ENCODE results near the gene LMO2. TPM values are rescaled to one million over a fixed set of nuclear protein-coding genes. Genes with fewer than 3 reads are reported as not detected.
"Not testable (repeated sequence)": the region's sequence is repeated elsewhere in the genome, so short reads cannot be mapped to it uniquely, and the experiment has no call there.

Gene LMO2
- total and polyA plus RNA-seq, 2 donors from 2014 or later = 57.1 to 60.6 TPM

GRCh38 chr11:33828604-33829429, 63.1 kb downstream of the LMO2 start:
- TF ChIP-seq CTCF (IDR thresholded peaks at IDR 0.05; ENCODE audit: borderline replicate concordance, extremely low read depth, insufficient read depth) = no peak
- FAIRE-seq (no peak), DNase-seq (peak in 3 of 5 donors; percentile 13 to 74 (median 50))
- Histone ChIP-seq H3K36me3 (ENCODE audit: control insufficient read depth in 2 of 3, insufficient read depth in 3 of 3, low read length in 3 of 3) (no peaks in the 10 kb centered on the region), H3K4me3 (ENCODE audit: low read length in 3 of 3) (peak overlapping the region; percentile 45 to 63 (median 59)), H3K4me1 (ENCODE audit: control insufficient read depth in 2 of 3, insufficient read depth in 2 of 3, low read depth in 1 of 3, low read length in 3 of 3) (peaks cover 0 to 5% (median 0%) of the 10 kb centered on the region in 3 donors), H3K9ac (ENCODE audit: low read length in 3 of 3) (peak overlapping the region in 1 of 3 donors; percentile 28), H3K9me3 (ENCODE audit: control insufficient read depth in 2 of 3, insufficient read depth in 1 of 3, low read length in 3 of 3) (no peaks in the 10 kb centered on the region), H3K27me3 (ENCODE audit: control insufficient read depth, insufficient read depth, low read length) (peaks cover 4% of the 10 kb centered on the region), H3K27ac (ENCODE audit: low read depth in 2 of 2, low read length in 2 of 2) (no peak overlapping the region)
- intact Hi-C loops (cut with DNase I) = no loop called here

GRCh38 chr11:33827206-33827605, 64.7 kb downstream of the LMO2 start:
- Histone ChIP-seq H3K27me3 (ENCODE audit: control insufficient read depth, insufficient read depth, low read length) (peaks cover 4% of the 10 kb centered on the region), H3K9ac (ENCODE audit: low read length in 3 of 3) (no peak overlapping the region), H3K9me3 (ENCODE audit: control insufficient read depth in 2 of 3, insufficient read depth in 1 of 3, low read length in 3 of 3) (no peaks in the 10 kb centered on the region), H3K27ac (ENCODE audit: low read depth in 2 of 2, low read length in 2 of 2) (no peak overlapping the region), H3K4me3 (ENCODE audit: low read length in 3 of 3) (no peak overlapping the region), H3K4me1 (ENCODE audit: control insufficient read depth in 2 of 3, insufficient read depth in 2 of 3, low read depth in 1 of 3, low read length in 3 of 3) (peaks cover 0 to 5% (median 0%) of the 10 kb centered on the region in 3 donors), H3K36me3 (ENCODE audit: control insufficient read depth in 2 of 3, insufficient read depth in 3 of 3, low read length in 3 of 3) (no peaks in the 10 kb centered on the region)
- no peak for TF ChIP-seq CTCF (IDR thresholded peaks at IDR 0.05; ENCODE audit: borderline replicate concordance, extremely low read depth, insufficient read depth)
- FAIRE-seq (no peak), DNase-seq (no peak)
- intact Hi-C loops (cut with DNase I) = no loop called here

- TF ChIP-seq CTCF (IDR thresholded peaks at IDR 0.05; ENCODE audit: borderline replicate concordance, extremely low read depth, insufficient read depth) = no peak
- FAIRE-seq (no peak), DNase-seq (no peak)
- Histone ChIP-seq H3K4me3 (ENCODE audit: low read length in 3 of 3) (no peak overlapping the region), H3K27me3 (ENCODE audit: control insufficient read depth, insufficient read depth, low read length) (peaks cover 4% of the 10 kb centered on the region), H3K9ac (ENCODE audit: low read length in 3 of 3) (no peak overlapping the region), H3K9me3 (ENCODE audit: control insufficient read depth in 2 of 3, insufficient read depth in 1 of 3, low read length in 3 of 3) (no peaks in the 10 kb centered on the region), H3K4me1 (ENCODE audit: control insufficient read depth in 2 of 3, insufficient read depth in 2 of 3, low read depth in 1 of 3, low read length in 3 of 3) (peaks cover 0 to 5% (median 0%) of the 10 kb centered on the region in 3 donors), H3K36me3 (ENCODE audit: control insufficient read depth in 2 of 3, insufficient read depth in 3 of 3, low read length in 3 of 3) (no peaks in the 10 kb centered on the region), H3K27ac (ENCODE audit: low read depth in 2 of 2, low read length in 2 of 2) (no peak overlapping the region)
- intact Hi-C loops (cut with DNase I) = no loop called here
These were observed 65.9 kb downstream of the LMO2 start for GRCh38 chr11:33825854-33826560.

- DNase-seq; H3K27ac ChIP-seq (ENCODE audit: low read depth in 2 of 2, low read length in 2 of 2); H3K36me3 ChIP-seq (ENCODE audit: control insufficient read depth in 2 of 3, insufficient read depth in 3 of 3, low read length in 3 of 3); H3K4me1 ChIP-seq (ENCODE audit: control insufficient read depth in 2 of 3, insufficient read depth in 2 of 3, low read depth in 1 of 3, low read length in 3 of 3); H3K9ac ChIP-seq (ENCODE audit: low read length in 3 of 3); H3K9me3 ChIP-seq (ENCODE audit: control insufficient read depth in 2 of 3, insufficient read depth in 1 of 3, low read length in 3 of 3); intact Hi-C loops (cut with DNase I); H3K4me3 ChIP-seq (ENCODE audit: low read length in 3 of 3); FAIRE-seq; H3K27me3 ChIP-seq (ENCODE audit: control insufficient read depth, insufficient read depth, low read length): not testable (repeated sequence)
These were observed 68.9 kb downstream of the LMO2 start for GRCh38 chr11:33822981-33823380.

Measured in kidney (tissue), 14 donors.